Hematopoietic multipotent progenitor cell treated with erythropoietin and hydrocortisone succinate and interleukin-3 and kit ligand, for 4 days (in vitro differentiated cells): ENCODE measurements around the gene ESM1.

Experiments
- DNase-seq: peaks from one replicate; pipeline ENCODE4 v3.0.0-alpha.2; 2015

ESM1 gene

GRCh38 chr5:54975701-54976100 is 9.7 kb downstream of the ESM1 start:
- no peak for DNase-seq

- DNase-seq = no peak
Observed at GRCh38 chr5:54969856-54970828, 15.3 kb downstream of the ESM1 start.

GRCh38 chr5:54969242-54969641 is 16.2 kb downstream of the ESM1 start:
- no peak for DNase-seq

GRCh38 chr5:54965806-54966205 is 19.6 kb downstream of the ESM1 start:
- DNase-seq = no peak

GRCh38 chr5:54964405-54964804 is 21.0 kb downstream of the ESM1 start:
- DNase-seq = no peak

- DNase-seq = peak; percentile 59
Observed at GRCh38 chr5:54959673-54960418, 25.5 kb downstream of the ESM1 start.

GRCh38 chr5:54956922-54957321 is 28.5 kb downstream of the ESM1 start:
- DNase-seq = no peak

GRCh38 chr5:54947187-54947586 is 38.2 kb downstream of the ESM1 start:
- no peak for DNase-seq

- no peak for DNase-seq
Observed at GRCh38 chr5:54946306-54946819, 39.0 kb downstream of the ESM1 start.

GRCh38 chr5:54944364-54944763 is 41.0 kb downstream of the ESM1 start:
- DNase-seq = peak; percentile 59

GRCh38 chr5:54942064-54942778 is 43.2 kb downstream of the ESM1 start:
- DNase-seq = no peak

- no peak for DNase-seq
Observed at GRCh38 chr5:54936201-54936600, 49.2 kb downstream of the ESM1 start.

GRCh38 chr5:54932789-54933188 is 52.6 kb downstream of the ESM1 start:
- DNase-seq = no peak

GRCh38 chr5:54930736-54931135 is 54.7 kb downstream of the ESM1 start:
- DNase-seq = no peak
